T-helper 2 cell (primary cell): Measurements from ENCODE around the gene DDX10.
A peak's percentile ranks its signal among the peaks of the same experiment; 100 is the strongest.
"Not testable (repeated sequence)": the region's sequence is repeated elsewhere in the genome, so short reads cannot be mapped to it uniquely, and the experiment has no call there.

Experiments
- DNase-seq, 5 experiments: peaks; one replicate each; pipeline versions ENCODE4 v3.0.0 to v3.0.0-alpha.2; 2012 to 2022

DDX10 gene

GRCh38 chr11:108718466-108718865, 53.6 kb downstream of the DDX10 start:
- no peak for DNase-seq

- DNase-seq: no peak
Observed at GRCh38 chr11:108724974-108725689, 60.3 kb downstream of the DDX10 start.

- DNase-seq: no peak
Observed at GRCh38 chr11:108726077-108726800, 61.4 kb downstream of the DDX10 start.

- no peak for DNase-seq
Observed at GRCh38 chr11:108727665-108728064, 62.8 kb downstream of the DDX10 start.

GRCh38 chr11:108729227-108729871, 64.5 kb downstream of the DDX10 start:
- no peak for DNase-seq

- no peak for DNase-seq
Observed at GRCh38 chr11:108732395-108732794, 67.5 kb downstream of the DDX10 start.

- peak in 3 of 5 experiments; percentile 5 to 67 (median 13) for DNase-seq
Observed at GRCh38 chr11:108733479-108734116, 68.7 kb downstream of the DDX10 start.

- no peak for DNase-seq
Observed at GRCh38 chr11:108734283-108734682, 69.4 kb downstream of the DDX10 start.

GRCh38 chr11:108734956-108735559, 70.2 kb downstream of the DDX10 start:
- peak in 1 of 5 experiments; percentile 39 for DNase-seq

GRCh38 chr11:108740132-108740531, 75.3 kb downstream of the DDX10 start:
- not testable (repeated sequence) for DNase-seq

- DNase-seq: no peak
Observed at GRCh38 chr11:108743851-108744250, 79.0 kb downstream of the DDX10 start.

- no peak for DNase-seq
Observed at GRCh38 chr11:108748968-108749367, 84.1 kb downstream of the DDX10 start.

GRCh38 chr11:108751444-108751843, 86.6 kb downstream of the DDX10 start:
- no peak for DNase-seq

GRCh38 chr11:108752297-108752751, 87.5 kb downstream of the DDX10 start:
- no peak for DNase-seq

GRCh38 chr11:108754901-108755625, 90.2 kb downstream of the DDX10 start:
- no peak for DNase-seq

GRCh38 chr11:108757630-108758029, 92.8 kb downstream of the DDX10 start:
- no peak for DNase-seq

- no peak for DNase-seq
Observed at GRCh38 chr11:108758458-108758857, 93.6 kb downstream of the DDX10 start.

- no peak for DNase-seq
Observed at GRCh38 chr11:108766596-108767173, 101.8 kb downstream of the DDX10 start.

GRCh38 chr11:108768370-108768769, 103.5 kb downstream of the DDX10 start:
- DNase-seq: no peak

- DNase-seq: no peak
Observed at GRCh38 chr11:108768964-108769363, 104.1 kb downstream of the DDX10 start.

GRCh38 chr11:108774037-108774730, 109.3 kb downstream of the DDX10 start:
- DNase-seq: no peak
